ENCODE measurements around the gene RPGRIP1.
"Not testable (repeated sequence)": the region's sequence is repeated elsewhere in the genome, so short reads cannot be mapped to it uniquely, and the experiment has no call there.

The RPGRIP1 gene

DNA sequence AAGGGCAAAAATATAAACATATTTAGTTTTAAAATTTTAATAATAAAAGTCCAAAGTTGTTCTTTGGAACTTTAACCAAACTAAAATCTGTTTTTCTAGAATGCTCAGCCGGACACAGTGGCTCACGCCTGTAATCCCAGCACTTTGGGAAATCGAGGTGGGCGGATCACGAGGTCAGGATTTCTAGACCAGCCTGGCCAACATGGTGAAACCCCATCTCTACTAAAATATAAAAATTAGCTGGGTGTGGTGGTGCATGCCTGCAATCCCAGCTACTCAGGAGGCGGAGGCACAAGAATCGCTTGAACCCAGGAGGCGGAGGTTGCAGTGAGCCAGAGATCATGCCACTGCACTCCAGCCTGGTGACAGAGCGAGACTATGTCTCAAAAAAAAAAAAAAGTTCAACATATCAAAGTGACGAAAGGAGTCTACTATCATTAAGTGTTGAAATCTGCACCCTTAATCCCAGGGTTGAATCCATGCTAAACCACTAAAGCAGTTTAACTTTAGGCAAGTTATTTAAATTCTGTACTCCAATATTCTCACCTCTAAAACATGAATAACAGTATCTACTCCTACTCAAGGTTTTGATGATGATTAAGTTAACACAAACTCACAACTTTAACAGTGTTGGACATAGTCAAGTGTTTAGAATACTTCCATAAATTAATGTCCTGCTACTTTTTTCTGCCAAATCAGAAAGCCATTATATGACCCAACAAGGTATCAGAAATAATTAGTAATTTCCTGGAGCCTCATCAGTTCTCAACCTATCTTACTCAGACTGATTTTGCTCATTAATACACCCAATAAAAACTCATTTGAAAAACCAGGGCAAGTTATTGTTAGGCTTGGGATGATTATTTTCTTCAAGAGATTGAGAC, 21.6 kb upstream of the RPGRIP1 start:
- in situ Hi-C loops (cut with HindIII; ENCODE audit: low sequenced_read_pairs), result no loop called here

DNA sequence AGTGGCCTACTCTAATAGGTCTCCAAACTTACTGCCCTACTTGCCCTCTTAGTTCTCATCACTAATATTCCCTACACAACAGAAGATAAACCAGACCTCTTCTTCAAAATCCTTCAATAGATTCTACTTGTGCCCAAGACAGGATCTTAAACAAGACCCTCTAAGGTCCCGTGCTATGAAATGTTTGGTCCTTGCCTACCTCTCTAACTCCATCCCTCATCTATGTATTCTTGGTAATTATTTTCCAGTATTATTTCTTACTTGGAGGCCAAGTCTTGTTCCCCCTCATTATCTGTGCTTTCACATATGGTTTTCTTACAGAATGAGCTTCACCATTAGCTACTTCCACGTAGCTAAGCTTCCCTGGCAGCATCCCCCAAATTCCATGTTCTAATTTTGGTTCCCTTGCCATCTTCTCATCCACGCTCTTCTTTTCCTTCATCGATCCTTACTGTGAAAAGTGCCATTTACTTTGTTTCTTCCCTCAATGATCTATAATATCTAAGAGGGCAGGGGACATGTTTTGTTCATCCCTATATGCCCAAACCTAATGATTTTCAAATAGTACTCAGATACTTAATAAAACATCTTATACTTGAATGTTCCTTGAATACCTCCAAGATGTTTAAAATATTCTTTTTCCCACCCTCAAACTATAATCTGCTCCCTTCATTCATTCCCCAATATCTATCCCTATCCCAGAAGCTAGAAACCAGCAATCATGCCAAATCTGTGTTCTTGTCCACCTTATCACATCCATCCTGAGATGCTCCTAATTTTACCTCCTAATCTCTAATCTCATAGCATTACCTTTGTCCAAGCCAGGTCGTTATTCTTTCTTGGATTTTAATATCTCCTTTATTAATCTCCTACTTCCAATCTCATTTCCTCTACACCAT, 20.7 kb upstream of the RPGRIP1 start:
- in situ Hi-C loops (cut with HindIII; ENCODE audit: low sequenced_read_pairs), result no loop called here

DNA sequence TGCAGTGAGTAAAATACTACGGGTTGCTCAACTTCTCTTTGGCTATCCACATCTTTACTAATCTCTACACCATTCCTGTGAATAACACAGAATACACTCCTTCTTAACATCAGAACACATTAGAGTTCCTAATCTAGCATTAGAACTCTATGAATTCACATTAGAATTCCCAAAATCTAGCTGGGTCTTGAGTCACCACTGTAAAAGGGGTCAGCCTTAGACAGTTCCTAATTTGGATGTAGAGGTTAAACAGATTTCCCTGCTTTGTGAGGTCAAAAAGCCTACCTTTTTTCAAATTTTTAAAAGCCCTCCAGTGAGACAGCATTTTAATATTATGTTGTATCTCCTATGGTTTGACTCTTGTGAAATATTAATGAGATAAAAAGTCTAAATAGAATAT, 18.1 kb upstream of the RPGRIP1 start:
- in situ Hi-C loops (cut with HindIII; ENCODE audit: low sequenced_read_pairs), result no loop called here

DNA sequence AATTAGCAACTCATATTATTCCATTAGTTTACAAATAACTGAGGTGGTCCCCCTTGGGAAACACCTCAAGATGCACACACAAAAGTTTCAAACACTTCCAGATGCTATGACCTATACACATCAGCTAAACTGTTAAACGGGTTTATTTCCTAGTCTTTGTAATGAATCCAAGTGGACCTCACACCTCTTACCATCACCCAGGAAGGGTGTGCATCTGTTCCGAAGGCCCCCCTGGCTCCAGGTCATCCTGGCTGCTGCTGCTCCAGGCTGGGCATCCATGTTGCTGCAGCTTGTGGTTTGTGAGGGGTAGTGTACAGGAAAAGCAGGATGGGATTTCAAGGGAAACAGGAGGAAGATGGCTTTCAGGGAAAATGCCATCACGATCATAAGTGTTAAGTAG, 17.5 kb upstream of the RPGRIP1 start:
- in situ Hi-C loops (cut with HindIII; ENCODE audit: low sequenced_read_pairs), result no loop called here

DNA sequence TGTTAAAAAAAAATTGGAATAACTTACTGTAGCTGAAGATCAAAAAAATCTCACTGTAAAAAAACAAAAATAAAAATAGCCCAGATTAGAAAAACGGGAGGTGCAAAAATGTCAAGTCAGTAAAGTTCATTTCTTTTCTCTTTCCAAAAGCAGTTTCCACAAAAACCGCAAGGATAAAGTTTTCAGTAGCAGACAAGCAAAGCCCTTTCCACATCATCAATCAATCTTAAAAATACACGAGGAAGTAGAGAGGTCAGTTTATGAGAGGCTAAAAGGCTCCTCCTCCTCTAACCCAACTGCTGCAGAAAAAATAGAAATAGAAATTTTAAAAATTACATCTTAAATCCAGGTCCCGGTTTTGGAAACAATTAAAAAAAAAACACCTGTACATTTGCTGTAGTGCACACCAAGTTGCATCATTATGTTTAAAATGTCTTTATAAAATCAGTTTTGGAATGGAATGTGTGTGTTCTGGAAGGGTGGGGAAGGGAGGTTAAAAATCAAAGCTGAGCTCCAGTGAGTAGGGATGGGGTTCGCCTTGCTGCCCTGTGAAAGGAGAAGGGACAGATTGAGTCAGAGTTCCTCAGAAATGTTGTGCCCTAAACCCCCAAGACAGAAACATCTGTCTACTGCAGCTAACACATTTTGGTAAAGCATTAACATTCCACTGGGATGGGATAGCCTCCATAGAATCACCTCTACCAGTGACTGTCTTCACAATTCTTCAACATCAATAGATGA, 16.4 kb upstream of the RPGRIP1 start:
- in situ Hi-C loops (cut with HindIII; ENCODE audit: low sequenced_read_pairs), result no loop called here

DNA sequence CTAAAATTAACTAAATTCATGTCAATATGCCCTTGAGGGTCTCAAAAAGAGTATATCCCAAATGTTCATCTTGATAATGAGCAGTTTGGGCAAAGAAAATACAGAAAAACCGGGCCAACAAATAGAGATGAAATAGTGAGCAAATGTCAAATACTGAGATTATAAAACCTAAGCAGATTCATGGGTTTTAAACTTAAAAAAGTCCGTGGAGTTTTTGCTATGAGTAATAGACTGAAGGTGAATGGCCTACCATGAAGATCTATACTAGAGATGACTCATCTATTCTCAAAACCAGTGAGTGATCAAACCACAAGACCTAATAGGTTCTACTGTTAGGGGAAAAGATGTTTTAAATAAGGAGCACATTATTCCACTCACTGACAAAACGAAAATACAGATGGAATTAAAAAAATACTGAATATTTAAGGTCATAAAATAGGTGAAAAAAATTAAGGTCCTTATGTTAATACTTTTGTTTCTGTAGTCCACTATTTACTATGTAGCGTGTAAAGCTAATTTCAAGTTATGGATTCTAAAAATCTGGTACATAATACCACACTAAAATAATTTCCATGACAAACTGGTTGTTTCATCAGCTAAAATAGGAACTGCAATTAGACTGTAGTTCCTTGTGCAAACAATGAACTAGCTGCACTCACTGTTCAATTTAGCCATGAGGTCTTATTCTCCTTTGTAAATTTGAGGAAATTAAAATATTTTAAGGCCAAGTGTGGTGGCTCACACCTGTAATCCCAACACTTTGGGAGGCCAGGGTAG, 15.7 kb upstream of the RPGRIP1 start:
- in situ Hi-C loops (cut with HindIII; ENCODE audit: low sequenced_read_pairs), result no loop called here

DNA sequence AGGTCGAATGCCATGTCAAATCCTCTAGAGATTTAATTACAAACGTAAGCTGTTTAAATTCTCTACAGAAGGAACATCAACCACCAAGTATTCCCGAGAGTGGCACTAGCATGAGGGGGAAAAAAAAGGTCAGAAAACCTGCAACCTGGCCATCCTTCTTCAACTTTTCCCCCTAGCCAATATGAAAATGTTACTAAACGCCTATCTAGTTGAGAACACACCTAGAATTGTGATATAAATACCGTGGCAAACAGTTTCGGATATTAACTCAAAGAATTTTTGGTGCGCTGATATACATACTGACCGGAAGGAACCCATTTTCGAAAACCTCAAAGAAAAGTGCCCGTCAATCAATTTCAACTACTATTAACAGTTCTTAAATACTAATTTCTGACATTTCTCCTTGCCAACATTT, 12.4 kb upstream of the RPGRIP1 start:
- in situ Hi-C loops (cut with HindIII; ENCODE audit: low sequenced_read_pairs), result no loop called here

DNA sequence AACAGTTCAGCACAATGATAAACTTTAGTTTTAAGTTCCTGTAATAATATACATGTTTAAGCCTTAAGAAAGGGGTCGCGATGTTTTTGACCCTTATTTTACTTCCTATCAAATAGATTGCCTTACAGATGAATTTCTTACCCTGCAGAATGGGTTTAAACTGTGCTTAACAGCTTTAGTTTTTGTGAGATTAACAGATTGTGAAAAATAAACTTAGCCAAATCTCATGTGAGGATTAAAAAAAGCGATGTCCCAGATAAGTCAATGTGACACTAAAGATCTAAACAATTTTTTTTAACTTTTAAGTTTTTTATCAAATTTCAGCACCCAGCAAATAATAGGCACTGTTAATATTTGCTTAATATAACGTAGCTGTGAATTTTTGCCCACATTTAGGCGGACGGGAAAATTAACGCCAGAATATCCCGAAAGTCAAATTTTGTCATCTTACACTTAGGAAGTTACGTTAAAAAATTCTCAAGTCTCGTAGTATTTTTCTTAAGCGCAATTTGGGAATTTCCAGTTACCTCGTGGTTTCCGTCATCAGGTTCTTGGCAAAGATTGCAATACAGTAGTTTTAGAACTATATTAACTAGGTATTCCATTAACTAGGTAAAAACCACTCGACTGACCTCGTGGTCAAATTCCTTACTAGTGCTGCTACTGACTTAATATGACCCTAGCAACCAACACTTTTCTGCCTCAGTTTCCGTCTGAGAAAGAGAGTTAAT, 11.8 kb upstream of the RPGRIP1 start:
- in situ Hi-C loops (cut with HindIII; ENCODE audit: low sequenced_read_pairs), result no loop called here

DNA sequence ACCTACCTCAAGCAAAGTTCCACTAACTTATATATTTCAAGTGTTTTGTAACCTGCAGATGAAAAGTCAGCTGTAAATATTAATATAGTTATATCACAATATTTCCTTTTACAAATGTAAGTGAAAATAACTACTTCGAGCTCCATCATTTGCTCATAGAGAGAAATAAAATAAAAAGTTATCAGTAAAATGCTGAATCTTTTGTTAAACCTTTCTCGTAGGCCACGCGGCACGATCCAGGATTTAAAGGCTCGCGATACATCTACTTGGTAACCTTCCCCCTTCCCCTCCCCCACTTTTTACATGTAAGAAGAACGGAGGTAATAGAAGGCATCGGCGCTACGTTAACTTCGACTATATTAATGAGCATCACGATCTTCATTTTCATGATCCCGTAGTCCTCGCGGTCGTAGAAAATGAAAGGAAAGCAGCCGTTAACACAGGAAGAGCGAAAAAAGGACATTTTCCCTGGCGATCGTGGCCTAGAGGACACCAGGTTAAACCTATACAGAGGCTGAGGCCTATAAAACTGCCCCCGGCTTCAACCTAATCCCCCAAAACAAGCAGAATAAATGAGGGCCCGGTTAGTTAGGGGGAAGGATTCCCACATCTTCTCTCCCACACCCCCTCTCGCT, 11.1 kb upstream of the RPGRIP1 start:
- in situ Hi-C loops (cut with HindIII; ENCODE audit: low sequenced_read_pairs), result no loop called here

DNA sequence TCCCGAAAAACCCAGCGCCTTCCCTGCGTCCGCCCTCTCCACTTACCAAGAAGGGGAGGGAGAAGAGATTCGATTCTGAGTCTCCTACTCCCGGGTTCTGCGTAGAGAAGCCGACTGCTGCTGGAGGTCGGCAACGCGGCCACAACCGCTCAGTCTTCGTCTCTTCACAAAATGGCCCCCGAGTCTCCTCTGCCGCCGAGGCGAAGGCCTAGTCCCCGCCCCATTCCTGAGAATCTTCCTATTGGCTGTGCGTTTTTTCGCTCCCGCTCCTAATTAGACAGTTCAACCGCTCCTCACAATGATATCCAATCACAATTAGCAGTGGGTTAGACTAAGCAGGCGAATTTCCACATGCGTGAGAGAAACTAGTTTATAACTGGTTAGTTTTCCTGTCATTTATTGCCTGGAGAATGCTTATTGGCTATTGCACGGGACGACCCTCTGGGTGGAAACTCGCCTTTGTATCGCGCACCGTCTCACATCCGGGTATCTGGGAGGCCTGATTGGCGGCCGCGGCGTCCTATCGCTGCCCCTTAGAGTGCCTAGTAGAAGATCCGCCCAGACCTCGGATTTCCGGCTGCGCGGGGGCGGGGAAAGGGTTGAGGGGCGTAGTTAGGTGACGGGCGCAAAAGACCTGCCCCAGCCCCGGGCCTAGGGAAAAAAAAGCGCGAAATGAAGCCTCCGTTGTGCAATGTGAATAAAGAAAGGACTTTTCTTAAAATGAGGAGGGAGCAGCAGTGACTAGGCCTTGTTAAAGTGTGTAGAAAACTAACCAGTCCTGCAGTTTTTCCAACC, 10.4 kb upstream of the RPGRIP1 start, which contains the start of gene HNRNPC:
Gene HNRNPC, minus strand, starts transcription at position 191 of the 795 bp plus-strand sequence. CDS start 35,249 bp downstream, outside the sequence.
- in situ Hi-C loops (cut with HindIII; ENCODE audit: low sequenced_read_pairs), result no loop called here

DNA sequence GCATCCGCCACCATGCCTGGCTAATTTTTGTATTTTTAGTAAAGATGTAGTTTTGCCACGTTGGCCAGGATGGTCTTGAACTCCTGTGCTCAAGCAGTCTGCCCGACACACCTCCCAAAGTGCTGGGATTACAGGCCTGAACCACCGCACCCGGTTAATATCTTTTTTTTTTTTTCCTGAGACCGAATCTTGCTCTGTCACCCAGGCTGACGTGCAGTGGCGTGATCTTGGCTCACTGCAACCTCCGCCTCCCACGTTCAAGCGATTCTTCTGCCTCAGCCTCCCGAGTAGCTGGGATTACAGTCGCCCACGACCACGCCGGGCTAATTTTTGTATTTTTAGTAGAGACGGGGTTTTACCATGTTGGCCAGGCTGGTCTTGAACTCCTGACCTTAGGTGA, 7.2 kb upstream of the RPGRIP1 start:
- in situ Hi-C loops (cut with HindIII; ENCODE audit: low sequenced_read_pairs), result not testable (repeated sequence)

DNA sequence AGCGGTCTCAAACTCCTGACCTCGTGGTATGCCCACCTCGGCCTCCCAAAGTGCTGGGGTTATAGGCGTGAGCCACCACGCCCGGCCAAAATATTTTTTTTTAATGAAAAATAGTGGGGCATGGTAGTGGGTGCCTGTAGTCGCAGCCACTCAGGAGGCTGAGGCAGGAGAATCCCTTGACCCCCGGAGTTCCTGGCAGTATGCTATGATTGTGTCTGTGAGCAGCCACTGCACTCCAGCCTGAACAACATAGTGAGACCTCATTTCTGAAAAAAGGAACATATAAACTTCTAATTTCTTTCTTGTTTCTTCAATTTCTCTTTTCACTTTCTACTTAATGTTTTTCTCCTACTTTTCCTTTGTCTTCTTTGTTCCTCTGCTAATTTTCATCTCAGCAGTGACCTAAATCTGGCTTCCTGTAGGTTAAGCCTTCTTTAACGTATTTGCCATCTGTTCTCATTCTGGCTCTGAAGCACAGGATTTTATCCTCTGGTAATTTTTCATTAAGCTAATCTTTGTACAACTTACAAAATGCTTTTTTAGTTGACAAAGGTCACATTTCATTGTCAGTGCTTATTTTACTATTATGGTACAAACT, 4.5 kb upstream of the RPGRIP1 start:
- in situ Hi-C loops (cut with HindIII; ENCODE audit: low sequenced_read_pairs), result no loop called here

DNA sequence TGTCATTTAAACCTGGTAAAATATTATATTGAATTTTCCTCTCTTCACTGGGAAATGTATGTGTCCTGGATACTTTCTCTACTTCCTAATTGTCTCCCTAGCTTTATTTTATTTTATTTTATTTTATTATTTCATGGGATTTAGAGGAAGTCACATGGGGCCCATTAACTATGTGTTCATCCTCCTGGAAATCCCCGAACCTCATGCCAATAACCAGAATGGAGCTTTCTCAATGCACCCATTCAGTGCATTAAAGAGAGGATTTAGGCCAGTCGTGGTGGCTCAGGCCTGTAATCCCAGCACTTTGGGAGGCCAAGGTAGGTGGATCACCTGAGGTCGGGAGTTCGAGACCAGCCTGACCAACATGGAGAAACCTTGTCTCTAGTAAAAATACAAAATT, 1.3 kb upstream of the RPGRIP1 start:
- in situ Hi-C loops (cut with HindIII; ENCODE audit: low sequenced_read_pairs), result no loop called here

DNA sequence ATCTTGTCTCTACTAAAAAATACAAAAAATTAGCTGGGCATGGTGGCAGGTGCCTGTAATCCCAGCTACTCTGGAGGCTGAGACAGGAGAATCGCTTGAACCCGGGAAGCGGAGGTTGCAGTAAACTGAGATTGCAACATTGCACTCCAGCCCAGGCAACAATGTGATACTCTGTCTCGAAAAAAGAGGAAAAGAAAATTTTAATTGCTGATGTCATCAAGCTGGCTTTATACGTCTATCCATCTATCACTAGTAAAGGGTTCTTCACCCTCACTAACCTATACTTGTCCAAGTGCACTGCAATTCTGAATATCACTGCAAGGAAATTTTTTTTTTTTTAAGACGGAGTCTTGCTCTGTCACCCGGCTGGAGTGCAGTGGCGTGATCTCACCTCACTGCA, 2.0 kb downstream of the RPGRIP1 start:
- in situ Hi-C loops (cut with HindIII; ENCODE audit: low sequenced_read_pairs), result not testable (repeated sequence)

DNA sequence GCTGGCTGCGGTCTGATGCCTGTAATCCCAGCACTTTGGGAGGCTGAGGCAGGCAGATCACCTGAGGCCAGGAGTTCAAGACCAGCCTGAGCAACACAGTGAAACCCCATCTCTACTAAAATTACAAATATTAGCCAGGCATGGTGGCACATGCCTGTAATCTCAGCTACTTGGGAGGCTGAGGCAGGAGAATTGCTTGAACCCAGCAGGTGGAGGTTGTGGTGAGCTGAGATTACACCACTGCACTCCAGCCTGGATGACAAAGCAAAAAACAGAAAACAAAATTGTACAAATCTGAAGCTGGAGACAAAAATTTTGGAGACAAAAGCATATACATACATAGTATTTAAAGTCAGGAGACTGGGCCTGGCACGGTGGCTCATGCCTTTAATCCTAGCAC, 6.6 kb downstream of the RPGRIP1 start:
- in situ Hi-C loops (cut with HindIII; ENCODE audit: low sequenced_read_pairs), result not testable (repeated sequence)

DNA sequence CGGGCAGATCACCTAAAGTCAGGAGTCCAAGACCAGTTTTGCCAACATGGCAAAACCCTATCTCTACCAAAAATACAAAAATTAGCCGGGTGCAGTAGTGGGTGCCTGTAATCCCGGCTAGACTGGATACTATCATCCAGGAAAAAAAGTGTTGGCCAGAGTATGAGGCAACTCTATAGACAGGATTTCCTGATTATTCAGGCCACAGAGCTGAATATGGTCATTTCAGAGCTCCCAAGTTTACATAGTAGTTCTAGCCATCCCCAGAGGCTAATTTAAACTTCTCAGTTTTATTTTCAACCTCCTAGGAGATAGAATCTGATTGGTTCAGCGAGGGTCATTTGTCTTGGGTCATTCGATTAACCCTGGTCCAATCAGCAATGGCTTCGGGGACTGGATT, 7.3 kb downstream of the RPGRIP1 start:
- in situ Hi-C loops (cut with HindIII; ENCODE audit: low sequenced_read_pairs), result no loop called here

DNA sequence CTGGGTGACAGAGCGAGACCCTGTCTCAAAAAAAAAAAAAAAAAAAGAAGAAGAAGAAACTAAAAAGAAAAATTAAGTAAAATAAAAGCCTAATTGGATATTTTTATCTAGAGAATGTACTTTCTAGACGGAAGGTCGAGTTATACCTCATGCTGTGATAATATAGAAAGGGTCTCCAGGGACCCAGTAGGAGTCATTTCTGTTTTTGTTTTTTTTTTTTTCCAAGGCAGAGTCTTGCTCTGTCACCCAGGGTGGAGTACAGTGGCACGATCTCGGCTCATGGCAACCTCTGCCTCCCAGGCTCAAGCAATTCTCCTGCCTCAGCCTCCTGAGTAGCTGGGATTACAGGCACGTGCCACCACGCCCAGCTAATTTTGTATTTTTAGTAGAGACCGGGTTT, 14.1 kb downstream of the RPGRIP1 start:
- in situ Hi-C loops (cut with HindIII; ENCODE audit: low sequenced_read_pairs), result not testable (repeated sequence)

DNA sequence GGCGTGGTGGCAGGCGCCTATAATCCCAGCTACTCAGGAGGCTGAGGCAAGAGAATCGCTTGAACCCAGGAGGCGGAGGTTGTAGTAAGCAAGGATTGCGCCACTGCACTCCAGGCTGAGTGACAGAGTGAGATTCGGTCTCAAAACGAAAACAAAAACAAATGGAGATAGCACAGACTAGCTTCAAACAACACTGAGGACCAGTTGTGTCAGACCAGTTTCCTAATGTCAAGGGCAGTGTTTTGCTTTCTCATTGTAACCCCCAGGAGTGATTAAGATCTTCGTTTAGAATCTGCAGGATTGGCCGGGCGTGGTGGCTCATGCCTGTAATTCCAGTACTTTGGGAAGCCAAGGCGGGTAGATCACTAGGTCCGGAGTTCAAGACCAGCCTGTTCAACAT, 18.5 kb downstream of the RPGRIP1 start:
- in situ Hi-C loops (cut with HindIII; ENCODE audit: low sequenced_read_pairs), result no loop called here
